ENCODE data around the gene AUTS2.

The AUTS2 gene

DNA sequence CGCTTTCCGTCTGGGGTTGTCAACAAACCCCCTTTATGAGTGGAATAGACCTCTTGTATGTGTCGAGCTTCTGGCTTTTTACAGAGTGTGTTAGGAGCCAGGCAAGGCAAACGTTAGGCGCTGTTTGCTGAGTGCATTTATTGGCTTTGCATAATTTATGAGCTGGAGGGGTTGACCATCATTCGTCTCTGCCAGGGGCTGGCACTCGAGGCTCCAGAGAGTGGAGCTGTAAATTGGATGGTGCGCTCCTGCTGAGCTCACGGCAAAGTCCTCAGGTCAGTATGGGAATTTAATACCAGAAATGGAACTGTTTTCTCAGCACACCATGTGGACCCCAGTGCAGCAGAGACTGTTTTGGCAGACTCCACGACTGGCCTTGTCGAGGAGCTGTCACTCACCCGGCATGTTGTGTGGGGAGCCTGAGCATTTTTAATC, 834.3 kb downstream of the AUTS2 start:
- DNase-seq (ENCODE audit: low read depth in 4 of 4, low spot score in 1 of 4) = no peak

- no peak for DNase-seq (ENCODE audit: low read depth in 4 of 4, low spot score in 1 of 4)
Measured at GRCh38 chr7:70434376-70434775, 836.1 kb downstream of the AUTS2 start.

DNA sequence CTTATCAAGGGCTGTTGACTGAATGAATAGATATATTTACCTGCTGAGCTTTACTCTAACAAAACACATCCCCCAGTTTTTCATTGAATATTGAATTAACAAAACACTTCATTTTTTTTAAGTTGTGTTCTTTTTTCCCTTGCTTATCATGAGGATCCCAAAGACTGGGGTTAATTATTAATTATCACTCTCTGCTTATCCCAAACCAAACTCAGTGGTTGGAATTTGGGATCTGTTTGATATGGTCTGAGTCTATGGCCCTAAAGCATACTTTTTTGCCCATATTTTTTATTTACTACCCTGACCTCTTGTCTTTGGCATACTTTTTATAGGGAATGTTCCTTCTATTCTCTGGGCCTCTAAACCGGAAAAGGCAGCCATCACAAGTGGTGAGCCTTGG, 836.5 kb downstream of the AUTS2 start:
- DNase-seq (ENCODE audit: low read depth in 4 of 4, low spot score in 1 of 4) = no peak

- no peak for DNase-seq (ENCODE audit: low read depth in 4 of 4, low spot score in 1 of 4)
Measured at GRCh38 chr7:70435634-70436033, 837.4 kb downstream of the AUTS2 start.

DNA sequence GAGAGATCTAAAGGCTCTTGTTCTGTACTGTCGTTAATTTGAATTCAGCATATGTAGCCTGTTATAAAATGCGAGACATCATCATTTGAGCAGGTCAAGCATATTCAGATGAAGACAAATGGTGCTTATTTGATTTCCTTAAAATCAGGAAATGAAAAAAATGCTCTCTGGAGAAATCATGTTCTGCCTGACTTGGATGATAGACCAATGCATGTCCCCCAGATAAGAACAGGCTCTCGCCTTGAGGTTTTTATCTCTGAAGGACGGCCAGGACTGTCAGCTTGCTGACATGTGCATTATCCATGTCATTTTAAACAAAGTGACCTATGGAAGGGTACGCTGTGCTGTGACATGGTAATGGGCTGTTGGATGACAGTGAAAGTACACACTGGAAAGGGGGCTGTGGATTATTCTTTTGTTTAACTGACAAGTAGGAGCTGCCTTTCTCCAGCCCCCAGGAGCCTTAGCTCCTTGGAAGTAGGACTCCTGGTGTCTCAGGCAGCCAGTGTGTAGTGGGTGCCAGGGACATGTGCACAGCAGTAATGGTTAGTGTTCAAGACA, 838.6 kb downstream of the AUTS2 start:
- DNase-seq (ENCODE audit: low read depth in 4 of 4, low spot score in 1 of 4) = no peak

DNA sequence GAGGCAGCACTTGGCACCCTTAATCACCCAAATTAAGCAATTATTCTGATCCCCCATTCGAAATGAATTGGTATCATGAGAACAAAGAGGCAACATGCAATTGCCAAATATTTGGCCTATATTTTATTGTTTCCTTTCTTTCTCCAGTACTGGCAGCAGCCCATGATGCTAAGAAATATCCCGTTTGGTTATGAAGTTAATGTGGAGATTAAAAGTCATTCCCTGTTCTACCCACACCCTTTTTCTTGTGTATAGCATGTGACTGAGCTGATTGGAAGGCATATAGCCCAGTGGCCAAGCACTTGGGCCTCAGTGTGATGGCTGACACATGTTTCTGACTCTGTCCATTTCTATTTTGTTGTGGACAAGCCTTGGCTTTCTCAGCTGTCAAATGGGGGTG, 841.4 kb downstream of the AUTS2 start:
- no peak for DNase-seq (ENCODE audit: low read depth in 4 of 4, low spot score in 1 of 4)

- no peak for DNase-seq (ENCODE audit: low read depth in 4 of 4, low spot score in 1 of 4)
Measured at GRCh38 chr7:70446448-70447143, 848.3 kb downstream of the AUTS2 start.

DNA sequence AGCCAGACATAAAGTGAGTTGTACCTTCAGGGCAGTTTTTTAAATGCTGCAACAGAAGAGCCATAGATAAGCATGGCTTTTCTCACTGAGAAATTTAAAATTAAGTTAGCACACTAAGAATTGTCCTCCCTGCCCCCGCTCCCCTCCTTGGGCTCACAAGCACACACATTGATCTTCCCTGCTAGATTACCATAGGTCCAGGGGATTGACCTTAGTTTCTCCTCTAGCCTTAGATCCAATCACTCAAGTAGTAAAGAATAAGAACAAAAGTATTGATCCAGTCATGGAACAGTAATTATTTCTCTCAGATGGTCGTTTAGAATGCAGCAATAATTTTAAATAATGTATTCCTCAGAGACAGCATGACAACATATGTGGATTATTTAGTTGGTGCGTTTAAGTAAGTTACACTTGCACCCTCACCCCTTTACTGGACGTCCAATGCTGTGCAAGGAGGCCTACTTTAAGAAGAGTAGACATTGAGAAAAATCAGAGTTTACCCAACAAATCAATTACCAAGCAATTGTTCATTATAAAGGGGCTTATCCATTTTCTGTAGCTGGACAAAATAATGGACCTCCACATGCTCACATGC, 850.1 kb downstream of the AUTS2 start:
- DNase-seq (ENCODE audit: low read depth in 4 of 4, low spot score in 1 of 4) = no peak

- DNase-seq (ENCODE audit: low read depth in 4 of 4, low spot score in 1 of 4) = no peak
Measured at GRCh38 chr7:70450731-70451130, 852.5 kb downstream of the AUTS2 start.

GRCh38 chr7:70455925-70456324, 857.6 kb downstream of the AUTS2 start:
- DNase-seq (ENCODE audit: low read depth in 4 of 4, low spot score in 1 of 4) = no peak

DNA sequence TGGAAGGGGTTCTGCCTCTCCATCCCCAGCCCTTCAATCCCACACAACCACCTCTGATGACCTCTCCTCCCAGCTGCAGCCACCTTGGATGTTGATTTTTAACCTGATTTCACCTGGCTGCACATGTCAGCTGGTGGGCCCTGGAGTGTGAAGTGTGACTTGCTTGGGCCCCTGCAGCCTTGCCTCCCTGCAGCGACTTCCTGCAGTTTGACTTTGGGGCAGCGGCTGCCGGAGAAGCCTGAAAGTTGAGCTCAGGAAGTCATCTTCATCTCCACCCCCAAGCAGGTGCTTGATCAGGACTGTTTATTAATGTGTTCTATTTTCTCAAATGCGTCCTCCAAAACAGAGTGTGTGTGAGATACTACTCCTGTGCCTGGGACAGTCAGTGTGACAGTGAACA, 858.4 kb downstream of the AUTS2 start:
- no peak for DNase-seq (ENCODE audit: low read depth in 4 of 4, low spot score in 1 of 4)

- no peak for DNase-seq (ENCODE audit: low read depth in 4 of 4, low spot score in 1 of 4)
Measured at GRCh38 chr7:70457482-70457881, 859.2 kb downstream of the AUTS2 start.

- DNase-seq (ENCODE audit: low read depth in 4 of 4, low spot score in 1 of 4) = no peak
Measured at GRCh38 chr7:70457883-70458680, 859.8 kb downstream of the AUTS2 start.

GRCh38 chr7:70458745-70459144, 860.5 kb downstream of the AUTS2 start:
- no peak for DNase-seq (ENCODE audit: low read depth in 4 of 4, low spot score in 1 of 4)

DNA sequence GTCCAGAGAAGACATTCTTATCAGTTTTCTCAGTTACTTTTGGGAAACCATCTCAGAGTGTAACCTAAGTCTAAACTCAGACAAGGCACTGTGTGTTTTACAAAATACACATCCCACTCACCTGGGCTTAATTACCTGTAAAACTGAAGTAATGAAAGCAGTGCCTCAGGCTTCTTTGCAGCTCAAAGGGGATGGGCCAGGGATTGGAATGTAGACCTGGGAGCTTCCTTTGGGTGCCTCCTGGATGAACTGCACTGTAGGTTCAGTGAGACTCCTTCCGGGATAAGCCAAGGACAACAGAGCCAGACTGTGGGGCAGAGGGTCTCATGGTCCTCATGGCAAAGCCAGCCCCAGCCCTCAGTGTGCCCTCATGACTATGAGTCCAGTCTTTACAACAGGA, 861.3 kb downstream of the AUTS2 start:
- no peak for DNase-seq (ENCODE audit: low read depth in 4 of 4, low spot score in 1 of 4)

DNA sequence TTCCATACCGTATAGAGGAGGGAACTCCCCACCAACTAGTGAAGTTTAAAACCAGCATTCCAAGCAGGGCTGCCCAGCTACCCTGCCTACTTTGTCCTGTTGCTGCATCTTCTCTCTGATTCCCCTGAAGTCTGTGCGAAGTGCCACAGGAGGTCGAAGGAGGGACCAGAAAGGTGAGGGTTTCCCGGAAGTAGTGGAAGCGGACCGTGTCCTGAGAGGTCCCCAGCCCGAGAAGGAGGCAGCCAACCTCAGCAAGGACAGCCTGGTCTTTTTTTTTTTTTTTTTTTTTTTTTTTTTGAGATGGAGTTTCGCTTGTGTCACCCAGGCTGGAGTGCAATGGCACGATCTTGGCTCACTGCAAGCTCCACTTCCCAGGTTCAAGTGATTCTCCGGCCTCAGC, 861.8 kb downstream of the AUTS2 start:
- no peak for DNase-seq (ENCODE audit: low read depth in 4 of 4, low spot score in 1 of 4)

- DNase-seq (ENCODE audit: low read depth in 4 of 4, low spot score in 1 of 4) = no peak
Measured at GRCh38 chr7:70460562-70460961, 862.3 kb downstream of the AUTS2 start.

DNA sequence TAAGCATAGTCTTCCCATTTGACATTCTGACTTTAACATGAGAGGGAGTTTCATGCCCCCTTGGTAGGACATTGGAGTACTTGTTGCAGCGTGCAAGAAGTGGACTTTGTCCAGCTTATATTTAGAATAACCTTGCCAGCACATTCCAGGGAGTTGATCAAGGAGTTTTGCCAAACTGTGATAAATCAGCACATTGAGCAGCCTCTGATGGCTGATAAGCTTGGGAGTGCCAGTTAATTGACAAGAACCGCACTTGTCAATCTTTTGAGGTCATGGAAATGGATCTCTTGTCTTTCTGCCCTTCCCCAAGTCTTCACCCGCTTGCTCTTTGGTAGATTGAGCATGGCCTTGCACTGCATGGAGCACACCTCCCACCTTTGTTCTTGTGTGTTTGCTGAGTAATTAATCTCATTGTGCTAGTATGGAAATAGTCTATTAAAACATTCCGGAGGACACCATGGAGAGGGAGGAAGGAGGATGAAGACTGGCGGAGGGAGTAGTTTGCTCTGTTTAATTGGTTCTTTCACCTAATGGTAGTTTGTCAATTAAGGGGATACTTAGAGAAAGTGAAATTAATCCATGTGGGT, 865.2 kb downstream of the AUTS2 start:
- DNase-seq (ENCODE audit: low read depth in 4 of 4, low spot score in 1 of 4) = no peak

- no peak for DNase-seq (ENCODE audit: low read depth in 4 of 4, low spot score in 1 of 4)
Measured at GRCh38 chr7:70466725-70467364, 868.6 kb downstream of the AUTS2 start.

DNA sequence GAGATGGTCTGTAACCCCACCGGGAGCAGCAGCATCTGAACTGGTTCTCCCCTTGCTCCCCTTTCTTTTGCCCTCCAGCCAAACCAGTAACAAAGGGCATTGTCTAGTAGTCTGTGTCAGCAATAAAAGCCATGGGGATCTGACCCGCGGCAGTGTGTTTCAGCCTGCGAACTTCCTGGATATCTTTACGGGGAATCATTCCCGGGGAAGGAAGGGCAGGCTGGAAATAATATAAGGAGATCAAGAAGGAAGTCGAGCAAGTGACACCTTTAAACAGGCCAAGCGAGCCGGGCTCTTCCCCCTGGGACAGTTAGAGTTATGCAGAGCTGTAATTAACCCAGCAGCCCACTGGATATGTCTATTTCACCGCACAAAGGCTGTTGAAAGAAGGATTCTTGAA, 872.5 kb downstream of the AUTS2 start:
- no peak for DNase-seq (ENCODE audit: low read depth in 4 of 4, low spot score in 1 of 4)

DNA sequence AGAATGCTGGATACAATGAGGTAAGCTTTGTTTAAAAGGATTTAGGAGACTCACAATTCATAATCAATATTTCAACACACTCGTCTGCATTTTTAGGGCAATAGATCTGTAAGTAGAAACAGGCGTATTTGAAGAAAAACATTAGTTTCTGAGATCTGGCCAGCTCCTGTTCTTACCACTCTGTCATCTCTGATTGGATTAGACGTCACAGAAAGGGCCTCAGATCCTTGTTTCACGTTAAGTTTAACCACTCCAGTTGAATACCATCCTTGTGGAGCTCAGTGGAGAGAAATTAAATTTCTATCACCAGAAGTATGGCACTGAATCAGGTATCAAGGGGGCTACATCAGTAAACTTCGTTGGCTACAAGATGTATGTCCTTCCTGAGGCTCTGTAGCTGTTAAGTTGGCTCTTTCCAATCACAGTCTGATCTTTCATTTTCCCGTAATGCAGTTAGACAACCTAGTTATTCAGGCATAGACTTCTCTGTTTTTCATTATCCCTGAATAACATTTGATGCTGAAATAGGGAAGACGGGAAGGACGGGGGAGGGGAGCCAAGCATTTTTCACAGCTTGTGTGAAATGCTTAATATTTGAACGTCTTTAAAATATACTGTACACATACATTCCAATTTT, 874.4 kb downstream of the AUTS2 start:
- no peak for DNase-seq (ENCODE audit: low read depth in 4 of 4, low spot score in 1 of 4)
